A549 (cell line): Measurements from ENCODE around the gene ADAMTS15. TPM values are rescaled to one million over a fixed set of nuclear protein-coding genes. Genes with fewer than 3 reads are reported as not detected.

Experiments used
- ATAC-seq, 2 experiments: fragments of 200-7000 bp in 1 of 2; fragments of >200 bp in 1 of 2; cut with Nextera tagmentation in 1 of 2; cut with Tn5 transposase in 1 of 2; 3 replicates each; pipeline versions ENCODE4 v1.8.0 to v1.9.1; 2018 to 2020; ENCODE audit warnings: mild to moderate bottlenecking in 1 of 2, moderate library complexity in 1 of 2
- CTCF ChIA-PET: fragments of 300-600 bp; sonication (Branson Sonifier 250); formaldehyde crosslinking; extraction: SDS; loops from one replicate; lab custom pipeline; 2021; ENCODE audit warnings: antibody characterized with exemption, inconsistent platforms; lab: Yijun Ruan, JAX
- POLR2A ChIA-PET: fragments of 350-600 bp; formaldehyde crosslinking; extraction: SDS; loops from one replicate; lab custom pipeline; 2021; ENCODE audit warnings: antibody characterized with exemption, inconsistent platforms; lab: Yijun Ruan, JAX
- DNase-seq, 2 experiments: peaks; one replicate each; pipeline versions ENCODE4 v3.0.0 to v3.0.0-alpha.2; 2011 to 2016; ENCODE audit warnings: low read depth in 1 of 2, low spot score in 1 of 2
- FAIRE-seq: peaks from 2 replicates; lab custom pipeline; 2011; peaks lifted over from hg19 to GRCh38; lab: Jason Lieb, UNC
- H3K27ac ChIP-seq, 2 experiments: fragments of >200 bp; sonication (Bioruptor Twin); formaldehyde crosslinking; 3 replicates each; pipeline ENCODE4 v1.5.1; 2016 to 2017
- H3K4me1 ChIP-seq: fragments of >200 bp; sonication (Bioruptor Twin); formaldehyde crosslinking; 3 replicates; pipeline ENCODE4 v1.6.1; 2016
- H3K4me2 ChIP-seq: fragments of >200 bp; sonication (Bioruptor Twin); formaldehyde crosslinking; 3 replicates; pipeline ENCODE4 v1.6.1; 2016
- H3K4me3 ChIP-seq: fragments of >200 bp; sonication (Bioruptor Twin); formaldehyde crosslinking; 3 replicates; pipeline ENCODE4 v1.5.1; 2016
- H3K9me3 ChIP-seq: fragments of >200 bp; sonication (Bioruptor Twin); formaldehyde crosslinking; 3 replicates; pipeline ENCODE4 v1.6.1; 2016
- ATOH8 ChIP-seq: fragments of 250-450 bp; sonication (Bioruptor Pico); IDR thresholded peaks from 2 replicates; pipeline ENCODE4 v1.5.0; 2020; ENCODE audit warnings: low read depth, mild to moderate bottlenecking, moderate library complexity
- BCL3 ChIP-seq: fragments of >200 bp; sonication (Bioruptor Twin); formaldehyde crosslinking; IDR thresholded peaks from 3 replicates; pipeline ENCODE4 v1.6.1; 2016
- CBX8 ChIP-seq: fragments of 200-600 bp; sonication (generic); IDR thresholded peaks from 2 replicates; pipeline ENCODE4 v1.6.1; 2016
- CEBPB ChIP-seq, 2 experiments: fragments of >200 bp in 1 of 2; sonication (Bioruptor Twin) in 1 of 2; formaldehyde crosslinking in 1 of 2; IDR thresholded peaks; 2 replicates each; pipeline ENCODE4 v1.6.1; 2012 to 2016
- CHD2 ChIP-seq: fragments of 150-350 bp; IDR thresholded peaks from 2 replicates; pipeline ENCODE4 v1.6.1; 2014; ENCODE audit warnings: low read length; ENCODE audit not compliant: partially characterized antibody
- CHD4 ChIP-seq: fragments of 200-600 bp; sonication (generic); IDR thresholded peaks from 2 replicates; pipeline ENCODE4 v1.6.1; 2016; ENCODE audit warnings: antibody characterized with exemption, mild to moderate bottlenecking, borderline replicate concordance
- E2F6 ChIP-seq: IDR thresholded peaks from 2 replicates; pipeline ENCODE4 v1.6.1; 2012; ENCODE audit warnings: low read depth, borderline replicate concordance
- EHF ChIP-seq: fragments of 250-450 bp; sonication (Bioruptor Pico); IDR thresholded peaks from 2 replicates; pipeline ENCODE4 v1.5.0; 2020; ENCODE audit warnings: mild to moderate bottlenecking
- EHMT2 ChIP-seq: fragments of 200-600 bp; sonication (generic); IDR thresholded peaks from 2 replicates; pipeline ENCODE4 v1.6.1; 2016; ENCODE audit warnings: antibody characterized with exemption, low read depth, mild to moderate bottlenecking, moderate library complexity
- ELK1 ChIP-seq: fragments of 150-350 bp; IDR thresholded peaks from 2 replicates; pipeline ENCODE4 v1.6.1; 2014; ENCODE audit warnings: low read depth, mild to moderate bottlenecking, low read length
- FOSB ChIP-seq: fragments of 250-450 bp; sonication (Bioruptor Pico); IDR thresholded peaks from 2 replicates; pipeline ENCODE4 v1.5.0; 2020; ENCODE audit warnings: mild to moderate bottlenecking, moderate library complexity
- FOSL2 ChIP-seq, 2 experiments: fragments of 450-650 bp in 1 of 2; fragments of >200 bp in 1 of 2; sonication (Bioruptor Twin) in 1 of 2; formaldehyde crosslinking; IDR thresholded peaks; 2 replicates each; pipeline versions ENCODE4 v1.5.0 to v1.6.1; 2016 to 2020; ENCODE audit warnings: mild to moderate bottlenecking in 1 of 2, moderate library complexity in 1 of 2
- GATA3 ChIP-seq: IDR thresholded peaks from 2 replicates; pipeline ENCODE4 v1.6.1; 2012; ENCODE audit warnings: borderline replicate concordance
- HES2 ChIP-seq: fragments of >200 bp; sonication (Bioruptor Twin); formaldehyde crosslinking; IDR thresholded peaks from 2 replicates; pipeline ENCODE4 v1.6.1; 2016
- HMGXB4 ChIP-seq: fragments of 250-450 bp; sonication (Bioruptor Pico); IDR thresholded peaks from 2 replicates; pipeline ENCODE4 v1.5.0; 2021; ENCODE audit warnings: mild to moderate bottlenecking, moderate library complexity, borderline replicate concordance
- HOXA7 ChIP-seq: fragments of 250-450 bp; sonication (Bioruptor Pico); IDR thresholded peaks from 2 replicates; pipeline ENCODE4 v1.5.0; 2020; ENCODE audit warnings: mild to moderate bottlenecking, moderate library complexity
- HOXB5 ChIP-seq: fragments of 250-450 bp; sonication (Bioruptor Pico); IDR thresholded peaks from 2 replicates; pipeline ENCODE4 v1.5.0; 2020; ENCODE audit warnings: mild to moderate bottlenecking, moderate library complexity
- MAFK ChIP-seq: fragments of 450-650 bp; IDR thresholded peaks from 2 replicates; pipeline ENCODE4 v1.6.1; 2014; ENCODE audit not compliant: partially characterized antibody
- MAX ChIP-seq: IDR thresholded peaks from 2 replicates; pipeline ENCODE4 v1.6.1; 2012
- NFE2L2 ChIP-seq: fragments of 150-350 bp; conservative IDR thresholded peaks from 2 replicates; pipeline ENCODE4 v1.6.1; 2014; ENCODE audit warnings: low read length
- POLR2A ChIP-seq: IDR thresholded peaks from 2 replicates; pipeline ENCODE4 v1.6.1; 2012; ENCODE audit warnings: mild to moderate bottlenecking, low read length
- RAD21 ChIP-seq, 2 experiments: fragments of >200 bp in 1 of 2; sonication (Bioruptor Twin) in 1 of 2; formaldehyde crosslinking in 1 of 2; IDR thresholded peaks in 1 of 2; conservative IDR thresholded peaks in 1 of 2; 2 replicates in 1 of 2; 3 replicates in 1 of 2; pipeline ENCODE4 v1.6.1; 2012 to 2018; ENCODE audit warnings: inconsistent platforms in 1 of 2
- RARB ChIP-seq: fragments of 250-450 bp; sonication (Bioruptor Pico); IDR thresholded peaks from 2 replicates; pipeline ENCODE4 v1.8.0; 2021; ENCODE audit warnings: mild to moderate bottlenecking, moderate library complexity
- SREBF2 ChIP-seq: fragments of 450-650 bp; IDR thresholded peaks from 2 replicates; pipeline ENCODE4 v1.6.1; 2014; ENCODE audit warnings: mild to moderate bottlenecking, moderate library complexity
- ZFP36 ChIP-seq: fragments of 450-650 bp; IDR thresholded peaks from 2 replicates; pipeline ENCODE4 v1.6.1; 2014; ENCODE audit warnings: borderline replicate concordance; ENCODE audit not compliant: partially characterized antibody
- ZNF302 ChIP-seq: fragments of 250-450 bp; sonication (Bioruptor Pico); IDR thresholded peaks from 2 replicates; pipeline ENCODE4 v1.9.0; 2021; ENCODE audit warnings: inconsistent platforms, mild to moderate bottlenecking, moderate library complexity
- WGBS: methylation state at CpG from one replicate; pipeline ENCODE4 v1.1.6; 2017; ENCODE audit errors: missing lambda C conversion rate; 5-methylcytosine and 5-hydroxymethylcytosine counted together
- polyA plus RNA-seq, 4 experiments: library from polyadenylated mRNA; depleted of rRNA in 3 of 4; stranded (reverse); fragments of >200 nt; fragmentation: RNase III in 1 of 4; extraction: RNeasy Plus Mini Kit Qiagen cat#74134 plus additional on column Dnase treatment in 1 of 4; gene quantifications; 2 replicates in 3 of 4; 3 replicates in 1 of 4; pipeline ENCODE4 v1.2.3, GENCODE V29; 2011 to 2017

ADAMTS15 gene
- polyA plus RNA-seq, 2 of the 4 experiments (the other 2 are of a cell fraction): 2.2 to 4.0 TPM

- Histone ChIP-seq H3K4me2 (no peak overlapping the region), H3K4me3 (no peak overlapping the region), H3K9me3 (no peaks in the 10 kb centered on the region), H3K4me1 (peaks cover 18% of the 10 kb centered on the region), H3K27ac (peak overlapping the region; percentile 78 to 83; a peak in 3 of 6 replicates)
- DNase-seq (no peak), FAIRE-seq (no peak), ATAC-seq (no peak)
- ChIA-PET POLR2A (interaction anchor here (2.2 kb wide), 1 partner anchor 113 kb away, joined by 10 read pairs; no protein-coding TSS in a partner anchor), CTCF (interaction anchor here (1.2 kb wide), 1 partner anchor 89 kb away, joined by 3 read pairs; no protein-coding TSS in a partner anchor)
- 80% methylated on average over 10 of the region's 10 CpGs for WGBS
- TF ChIP-seq CBX8: no peak
- no peak for TF ChIP-seq GATA3
- TF ChIP-seq MAFK: no peak
- TF ChIP-seq SREBF2: no peak
- no peak for TF ChIP-seq FOSL2 (IDR thresholded peaks at IDR 0.05)
- TF ChIP-seq FOSL2 (CRISPR knock-in tag; IDR thresholded peaks at IDR 0.05): no peak
- no peak for TF ChIP-seq MAX
- TF ChIP-seq RARB (CRISPR knock-in tag): no peak
- no peak for TF ChIP-seq ZNF302 (CRISPR knock-in tag)
Observed at GRCh38 chr11:130523609-130524008, 75.2 kb downstream of the ADAMTS15 start.

GRCh38 chr11:130524132-130524790, 75.8 kb downstream of the ADAMTS15 start:
- FAIRE-seq: no peak
- ChIA-PET CTCF (interaction anchor here (1.2 kb wide), 1 partner anchor 90 kb away, joined by 3 read pairs; no protein-coding TSS in a partner anchor), POLR2A (no interaction called here)
- Histone ChIP-seq H3K4me3 (no peak overlapping the region), H3K4me1 (peaks cover 18% of the 10 kb centered on the region), H3K9me3 (no peaks in the 10 kb centered on the region), H3K4me2 (no peak overlapping the region), H3K27ac (no peak overlapping the region)
- DNase-seq: no peak
- 83% methylated on average over 8 of the region's 8 CpGs for WGBS
- ATAC-seq: no peak
- TF ChIP-seq ZNF302 (CRISPR knock-in tag) (no peak), MAFK (no peak), ZFP36 (no peak), NFE2L2 (no peak), EHMT2 (no peak), FOSB (CRISPR knock-in tag) (no peak), CHD2 (no peak), HES2 (no peak), E2F6 (no peak), MAX (no peak), ELK1 (no peak), POLR2A (no peak)

GRCh38 chr11:130525307-130525706, 76.9 kb downstream of the ADAMTS15 start:
- FAIRE-seq (no peak), DNase-seq (no peak), ATAC-seq (no peak)
- H3K4me1 ChIP-seq: peaks cover 18% of the 10 kb centered on the region
- 79% methylated on average over 6 of the region's 6 CpGs for WGBS
- ChIA-PET POLR2A (no interaction called here), CTCF (no interaction called here)
- H3K4me3 ChIP-seq: no peak overlapping the region
- H3K4me2 ChIP-seq: no peak overlapping the region
- H3K9me3 ChIP-seq: no peaks in the 10 kb centered on the region
- no peak overlapping the region for H3K27ac ChIP-seq
- TF ChIP-seq CHD2 (no peak), HMGXB4 (CRISPR knock-in tag) (no peak), RARB (CRISPR knock-in tag) (no peak), BCL3 (no peak), HOXB5 (CRISPR knock-in tag) (no peak), RAD21 (conservative IDR thresholded peaks at IDR 0.05 in 1 of 2, IDR thresholded peaks at IDR 0.05 in 1 of 2) (no peak), MAX (no peak), CHD4 (no peak), EHF (CRISPR knock-in tag) (no peak), HOXA7 (CRISPR knock-in tag) (no peak), CEBPB (IDR thresholded peaks at IDR 0.05) (no peak), ATOH8 (CRISPR knock-in tag) (no peak)
